ENCODE measurements around the gene FAM117B.
"Not testable (repeated sequence)": the region's sequence is repeated elsewhere in the genome, so short reads cannot be mapped to it uniquely, and the experiment has no call there.

Gene FAM117B

DNA sequence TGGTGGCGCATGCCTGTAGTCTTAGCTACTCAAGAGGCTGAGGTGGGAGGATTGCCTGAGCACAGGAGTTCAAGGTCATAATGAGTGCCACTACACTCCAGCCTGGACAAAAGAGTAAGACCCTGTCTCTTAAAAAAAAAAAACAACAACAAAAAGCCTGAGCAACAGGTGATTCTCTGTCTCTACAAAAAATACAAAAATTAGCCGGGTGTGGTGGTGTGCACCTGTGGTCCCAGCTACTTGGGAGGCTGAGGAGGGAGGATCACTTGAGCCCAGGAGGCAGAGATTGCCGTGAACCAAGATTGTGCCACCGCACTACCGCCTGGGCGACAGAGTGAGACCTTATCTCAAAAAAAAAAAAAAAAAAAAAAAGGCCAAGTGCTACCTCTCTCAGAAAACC lies 40.3 kb downstream of the FAM117B start:
- ATAC-seq, DNase-seq, H3K27me3 Mint-ChIP-seq: not testable (repeated sequence)
- H3K4me3 Mint-ChIP-seq: peak overlapping the region in 1 of 2 donors; percentile 61
- H3K4me1 Mint-ChIP-seq: peaks cover 93% of the 10 kb centered on the region
- peak overlapping the region in 1 of 2 donors; percentile 87 for H3K27ac Mint-ChIP-seq
- H3K9me3 Mint-ChIP-seq: peaks cover 12 to 21% of the 10 kb centered on the region in 2 donors

- peak overlapping the region in 1 of 2 donors; percentile 59 for H3K27ac Mint-ChIP-seq
- H3K4me3 Mint-ChIP-seq: peak overlapping the region in 1 of 2 donors; percentile 19
- peaks cover 64% of the 10 kb centered on the region for H3K4me1 Mint-ChIP-seq
- DNase-seq (no peak), ATAC-seq (no peak)
- H3K27me3 Mint-ChIP-seq: no peaks in the 10 kb centered on the region
- peaks cover 22 to 43% of the 10 kb centered on the region in 2 donors for H3K9me3 Mint-ChIP-seq
Measured at GRCh38 chr2:202679980-202680379, 45.2 kb downstream of the FAM117B start.

- H3K4me3 Mint-ChIP-seq: no peak overlapping the region
- H3K27me3 Mint-ChIP-seq: no peaks in the 10 kb centered on the region
- peaks cover 22 to 38% of the 10 kb centered on the region in 2 donors for H3K9me3 Mint-ChIP-seq
- peaks cover 59% of the 10 kb centered on the region for H3K4me1 Mint-ChIP-seq
- DNase-seq (no peak), ATAC-seq (no peak)
- no peak overlapping the region for H3K27ac Mint-ChIP-seq
Measured at GRCh38 chr2:202680512-202680911, 45.7 kb downstream of the FAM117B start.

- H3K4me1 Mint-ChIP-seq: peaks cover 47% of the 10 kb centered on the region
- no peaks in the 10 kb centered on the region for H3K27me3 Mint-ChIP-seq
- peaks cover 22 to 36% of the 10 kb centered on the region in 2 donors for H3K9me3 Mint-ChIP-seq
- H3K27ac Mint-ChIP-seq: peak overlapping the region in 1 of 2 donors; percentile 69
- no peak overlapping the region for H3K4me3 Mint-ChIP-seq
- DNase-seq (no peak), ATAC-seq (no peak)
Measured at GRCh38 chr2:202681688-202682205, 47.0 kb downstream of the FAM117B start.

DNA sequence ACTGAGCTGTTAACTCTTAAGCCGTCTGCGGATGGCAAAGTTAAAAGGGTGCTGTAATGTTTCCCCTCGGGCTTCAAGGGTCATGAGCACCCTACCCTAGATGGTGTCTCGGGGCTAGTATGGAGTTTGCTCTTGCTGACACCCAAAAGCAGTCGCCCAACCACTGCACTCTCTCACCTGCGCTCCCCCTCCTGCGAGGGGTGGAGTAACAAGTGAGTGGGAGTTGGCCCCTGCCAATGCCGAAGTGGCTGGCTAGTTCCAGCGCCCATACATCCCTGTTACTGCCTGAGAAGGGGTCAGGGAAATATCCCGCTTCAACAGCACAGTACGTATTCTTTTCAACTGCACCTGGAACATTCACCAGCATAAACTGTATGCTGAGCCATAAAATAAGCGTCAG lies 47.5 kb downstream of the FAM117B start:
- peaks cover 47% of the 10 kb centered on the region for H3K4me1 Mint-ChIP-seq
- DNase-seq (no peak), ATAC-seq (no peak)
- H3K9me3 Mint-ChIP-seq: peaks cover 22 to 36% of the 10 kb centered on the region in 2 donors
- H3K4me3 Mint-ChIP-seq: no peak overlapping the region
- H3K27ac Mint-ChIP-seq: no peak overlapping the region
- H3K27me3 Mint-ChIP-seq: no peaks in the 10 kb centered on the region

DNA sequence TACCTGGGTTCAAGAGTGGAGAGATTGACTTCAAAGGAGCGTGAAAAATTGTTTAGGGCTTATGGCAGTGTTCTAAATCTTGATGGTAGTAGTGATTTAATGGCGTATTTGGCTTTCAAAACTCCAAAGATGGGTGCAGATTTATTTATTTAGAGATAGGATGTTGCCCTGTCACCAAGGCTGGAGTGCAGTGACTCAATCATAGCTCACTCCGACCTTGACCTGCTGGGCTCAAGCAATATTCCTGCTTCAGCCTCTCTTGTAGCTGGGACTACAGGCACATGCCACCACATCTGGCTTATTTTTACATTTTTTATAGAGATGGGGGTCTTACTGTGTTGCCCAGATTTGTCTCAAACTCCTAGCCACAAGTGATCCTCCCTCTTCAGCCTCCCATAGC lies 52.5 kb downstream of the FAM117B start:
- H3K4me1 Mint-ChIP-seq: peaks cover 46% of the 10 kb centered on the region

GRCh38 chr2:202689459-202689858 lies 54.7 kb downstream of the FAM117B start:
- ATAC-seq: no peak
- H3K4me3 Mint-ChIP-seq: no peak overlapping the region
- H3K4me1 Mint-ChIP-seq: peaks cover 59% of the 10 kb centered on the region
- DNase-seq: no peak
- H3K9me3 Mint-ChIP-seq: no peaks in the 10 kb centered on the region
- no peaks in the 10 kb centered on the region for H3K27me3 Mint-ChIP-seq
- peak overlapping the region in 1 of 2 donors; percentile 46 for H3K27ac Mint-ChIP-seq

More for the DNA sequence above, 52.5 kb downstream of the FAM117B start:
- peaks cover 0 to 1% of the 10 kb centered on the region in 2 donors for H3K9me3 Mint-ChIP-seq
- H3K27ac Mint-ChIP-seq: peak overlapping the region in 1 of 2 donors; percentile 48
- no peak for ATAC-seq
- no peaks in the 10 kb centered on the region for H3K27me3 Mint-ChIP-seq
- no peak overlapping the region for H3K4me3 Mint-ChIP-seq
- DNase-seq: no peak

DNA sequence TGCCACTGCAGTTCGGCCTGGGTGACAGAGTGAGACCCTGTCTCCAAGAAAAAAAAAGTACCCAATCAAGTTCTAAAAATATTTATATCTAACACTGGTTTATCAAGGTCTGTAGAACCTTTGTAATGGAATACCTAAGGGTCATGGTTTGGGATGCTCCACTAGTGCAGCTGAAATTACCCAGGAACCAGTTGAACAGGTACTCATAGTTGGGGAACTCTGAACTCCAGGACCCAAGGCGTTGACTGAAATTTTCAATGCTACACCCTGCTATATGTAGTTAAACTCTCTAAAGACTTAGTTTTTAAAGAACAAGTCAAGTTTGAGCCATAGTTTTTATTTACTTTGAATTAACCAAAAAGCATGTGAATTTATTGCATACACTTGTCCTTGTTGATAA lies 55.1 kb downstream of the FAM117B start:
- no peak for ATAC-seq
- Mint-ChIP-seq H3K4me1 (peaks cover 63% of the 10 kb centered on the region), H3K27ac (peak overlapping the region in 1 of 2 donors; percentile 76), H3K4me3 (peak overlapping the region in 1 of 2 donors; percentile 58), H3K9me3 (no peaks in the 10 kb centered on the region), H3K27me3 (no peaks in the 10 kb centered on the region)
- no peak for DNase-seq

DNA sequence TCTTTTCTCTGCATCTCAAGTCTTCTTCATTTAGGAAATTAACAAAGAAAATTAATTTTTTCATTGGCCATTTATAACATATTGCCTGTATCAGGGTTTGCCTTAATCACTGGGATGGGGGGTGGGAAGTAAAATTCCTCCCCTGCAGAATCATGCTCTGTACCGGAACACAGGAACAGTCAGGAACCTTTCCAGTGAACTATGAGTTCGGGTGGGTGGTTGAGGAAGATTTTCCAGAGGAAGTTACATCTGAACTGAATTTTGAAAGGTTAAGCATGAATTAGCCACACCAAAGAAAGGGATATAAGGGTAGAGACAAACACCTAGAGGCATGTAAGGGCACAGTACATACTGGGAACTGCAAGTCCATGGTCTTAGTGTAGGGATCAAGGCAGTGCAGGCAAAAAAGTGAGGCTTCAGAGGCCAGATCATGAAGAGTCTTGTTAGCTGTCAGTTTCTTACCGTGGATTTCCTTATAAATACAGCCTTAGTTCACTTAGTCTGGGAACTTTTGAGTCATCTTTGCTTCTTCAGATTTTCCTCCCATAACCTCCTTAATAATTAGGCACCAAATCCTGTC lies 55.6 kb downstream of the FAM117B start:
- Mint-ChIP-seq H3K4me3 (peak overlapping the region; percentile 16 to 58), H3K27me3 (no peaks in the 10 kb centered on the region), H3K9me3 (no peaks in the 10 kb centered on the region), H3K27ac (peak overlapping the region; percentile 72 to 94), H3K4me1 (peaks cover 68% of the 10 kb centered on the region)
- ATAC-seq: peak; percentile 77
- DNase-seq: no peak

- Mint-ChIP-seq H3K4me3 (no peak overlapping the region), H3K27ac (peak overlapping the region in 1 of 2 donors; percentile 12), H3K4me1 (peaks cover 65% of the 10 kb centered on the region), H3K27me3 (no peaks in the 10 kb centered on the region), H3K9me3 (no peaks in the 10 kb centered on the region)
- no peak for ATAC-seq
- DNase-seq: no peak
Measured at GRCh38 chr2:202693503-202693902, 58.7 kb downstream of the FAM117B start.

- ATAC-seq (no peak), DNase-seq (no peak)
- Mint-ChIP-seq H3K9me3 (no peaks in the 10 kb centered on the region), H3K4me3 (peak overlapping the region in 1 of 2 donors; percentile 1), H3K27me3 (no peaks in the 10 kb centered on the region), H3K4me1 (peaks cover 59% of the 10 kb centered on the region), H3K27ac (peak overlapping the region in 1 of 2 donors; percentile 6)
Measured at GRCh38 chr2:202695166-202695565, 60.4 kb downstream of the FAM117B start.

GRCh38 chr2:202700075-202700901 lies 65.5 kb downstream of the FAM117B start:
- H3K4me3 Mint-ChIP-seq: peak overlapping the region; percentile 59 to 78
- H3K9me3 Mint-ChIP-seq: no peaks in the 10 kb centered on the region
- ATAC-seq (peak; percentile 66), DNase-seq (peak in 1 of 2 donors; percentile 23)
- no peaks in the 10 kb centered on the region for H3K27me3 Mint-ChIP-seq
- peak overlapping the region; percentile 97 to 99 for H3K27ac Mint-ChIP-seq
- H3K4me1 Mint-ChIP-seq: peaks cover 60% of the 10 kb centered on the region

DNA sequence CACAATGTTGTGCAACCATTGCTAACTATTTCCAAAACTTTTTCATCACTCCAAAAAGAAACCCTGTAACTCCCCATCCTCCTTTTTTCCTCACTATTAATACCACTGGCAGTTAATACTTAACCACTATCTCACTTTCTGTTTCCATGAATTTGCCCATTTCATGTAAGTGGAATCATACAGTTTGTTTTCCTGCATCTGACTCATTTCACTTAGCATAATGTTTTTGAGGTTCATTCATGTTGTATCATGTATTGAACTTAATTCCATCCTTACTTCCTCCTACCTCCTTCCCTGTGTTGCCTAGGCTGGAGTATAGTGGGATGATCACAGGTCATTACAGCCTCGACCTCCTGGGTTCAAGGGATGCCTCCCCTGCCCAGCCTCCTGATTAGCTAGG lies 68.3 kb downstream of the FAM117B start:
- peak overlapping the region; percentile 5 to 46 for H3K4me3 Mint-ChIP-seq
- H3K9me3 Mint-ChIP-seq: no peaks in the 10 kb centered on the region
- DNase-seq (no peak), ATAC-seq (peak; percentile 61)
- no peaks in the 10 kb centered on the region for H3K27me3 Mint-ChIP-seq
- peak overlapping the region; percentile 91 to 95 for H3K27ac Mint-ChIP-seq
- peaks cover 67% of the 10 kb centered on the region for H3K4me1 Mint-ChIP-seq

GRCh38 chr2:202704248-202704647 lies 69.5 kb downstream of the FAM117B start:
- Mint-ChIP-seq H3K27me3 (no peaks in the 10 kb centered on the region), H3K27ac (peak overlapping the region; percentile 91 to 95), H3K4me1 (peaks cover 73% of the 10 kb centered on the region), H3K9me3 (no peaks in the 10 kb centered on the region), H3K4me3 (peak overlapping the region; percentile 8 to 46)
- ATAC-seq: no peak
- no peak for DNase-seq

GRCh38 chr2:202705446-202706020 lies 70.8 kb downstream of the FAM117B start:
- H3K9me3 Mint-ChIP-seq: no peaks in the 10 kb centered on the region
- H3K4me3 Mint-ChIP-seq: peak overlapping the region; percentile 74 to 81
- no peak for DNase-seq
- peaks cover 72% of the 10 kb centered on the region for H3K4me1 Mint-ChIP-seq
- H3K27me3 Mint-ChIP-seq: no peaks in the 10 kb centered on the region
- ATAC-seq: no peak
- H3K27ac Mint-ChIP-seq: peak overlapping the region; percentile 91 to 99

All from stimulated activated naive CD8-positive, alpha-beta T cell treated with anti-CD3 and anti-CD28 coated beads, Interleukin-15, amount 100 ng/mL, for 72 hours (primary cell).